HUES64 (cell line): ENCODE data around the gene LRRTM4.
"Not testable (repeated sequence)": the region's sequence is repeated elsewhere in the genome, so short reads cannot be mapped to it uniquely, and the experiment has no call there.

Experiments
- H3K27ac ChIP-seq: 2 replicates; pipeline ENCODE4 v1.7.0; 2013; ENCODE audit warnings: low read depth, low read length, inconsistent platforms
- H3K27me3 ChIP-seq: 2 replicates; pipeline ENCODE4 v1.6.1; 2013; ENCODE audit warnings: mild to moderate bottlenecking, low read length; ENCODE audit not compliant: insufficient read depth
- H3K36me3 ChIP-seq: 2 replicates; pipeline ENCODE4 v1.6.1; 2013; ENCODE audit warnings: mild to moderate bottlenecking, low read length; ENCODE audit not compliant: insufficient read depth
- H3K4me1 ChIP-seq: 2 replicates; pipeline ENCODE4 v1.6.1; 2013; ENCODE audit warnings: mild to moderate bottlenecking, low read length, moderate library complexity; ENCODE audit not compliant: insufficient read depth
- H3K4me3 ChIP-seq: 2 replicates; pipeline ENCODE4 v1.5.1; 2013; ENCODE audit warnings: mild to moderate bottlenecking, low read length, moderate library complexity
- H3K9ac ChIP-seq: 2 replicates; pipeline ENCODE4 v1.6.1; 2013; ENCODE audit warnings: mild to moderate bottlenecking, low read depth, low read length
- H3K9me3 ChIP-seq: 2 replicates; pipeline ENCODE4 v1.6.1; 2013; ENCODE audit warnings: low read depth, low read length; ENCODE audit not compliant: insufficient read depth
- WGBS: fragments of 150-250, 120-280 bp; methylation state at CpG from one replicate; pipeline ENCODE4 v1.1.7; 2013; ENCODE audit warnings: missing lambda C conversion rate; 5-methylcytosine and 5-hydroxymethylcytosine counted together

The LRRTM4 gene

GRCh38 chr2:77086478-77086877 lies 435.7 kb downstream of the LRRTM4 start:
- Histone ChIP-seq H3K9me3 (no peaks in the 10 kb centered on the region), H3K36me3 (peaks cover 5% of the 10 kb centered on the region), H3K4me1 (peaks cover 38% of the 10 kb centered on the region), H3K4me3 (peak overlapping the region; percentile 94; the same call in 1 of the 2 replicates), H3K27me3 (peaks cover 7% of the 10 kb centered on the region; the same call in 1 of the 2 replicates), H3K9ac (peak overlapping the region; percentile 27; the same call in 1 of the 2 replicates), H3K27ac (peak overlapping the region; percentile 88)
- 33% methylated on average over 8 of the region's 8 CpGs for WGBS

- Histone ChIP-seq H3K9ac (peak overlapping the region; percentile 27), H3K27me3 (peaks cover 7% of the 10 kb centered on the region; the same call in 1 of the 2 replicates), H3K4me1 (peaks cover 38% of the 10 kb centered on the region), H3K27ac (peak overlapping the region; percentile 88), H3K9me3 (no peaks in the 10 kb centered on the region), H3K36me3 (peaks cover 5% of the 10 kb centered on the region), H3K4me3 (peak overlapping the region; percentile 94; the same call in 1 of the 2 replicates)
- 71% methylated on average over 1 of the region's 2 CpGs for WGBS
These were observed 436.1 kb downstream of the LRRTM4 start for GRCh38 chr2:77086051-77086450.

- WGBS: 95% methylated on average over 3 of the region's 3 CpGs
- Histone ChIP-seq H3K9me3 (no peaks in the 10 kb centered on the region), H3K27ac (peak overlapping the region; percentile 88; the same call in 1 of the 2 replicates), H3K9ac (0 out of 2 replicates have a peak overlapping the region, but pooled peaks have one; percentile 27), H3K4me1 (peaks cover 43% of the 10 kb centered on the region), H3K27me3 (peaks cover 7% of the 10 kb centered on the region; the same call in 1 of the 2 replicates), H3K4me3 (no peak overlapping the region), H3K36me3 (peaks cover 3% of the 10 kb centered on the region)
These were observed 436.6 kb downstream of the LRRTM4 start for GRCh38 chr2:77085561-77085960.

- Histone ChIP-seq H3K9me3 (no peaks in the 10 kb centered on the region), H3K36me3 (no peaks in the 10 kb centered on the region), H3K4me1 (peaks cover 31% of the 10 kb centered on the region), H3K9ac (no peak overlapping the region), H3K4me3 (no peak overlapping the region), H3K27me3 (no peaks in the 10 kb centered on the region), H3K27ac (no peak overlapping the region)
- WGBS: 100% methylated on average over 2 of the region's 2 CpGs
These were observed 440.6 kb downstream of the LRRTM4 start for GRCh38 chr2:77081597-77081996.

- Histone ChIP-seq H3K27me3 (no peaks in the 10 kb centered on the region), H3K27ac (no peak overlapping the region), H3K4me1 (peaks cover 9% of the 10 kb centered on the region), H3K9me3 (0 out of 2 replicates have a peak, but pooled peaks cover 9% of the 10 kb centered on the region), H3K9ac (no peak overlapping the region), H3K36me3 (no peaks in the 10 kb centered on the region), H3K4me3 (no peak overlapping the region)
- WGBS: no CpG with 5 or more reads among the region's 1 CpG
These were observed 457.9 kb downstream of the LRRTM4 start for GRCh38 chr2:77064324-77064723.

GRCh38 chr2:77054938-77055337 lies 467.2 kb downstream of the LRRTM4 start:
- H3K27me3 ChIP-seq: no peaks in the 10 kb centered on the region
- 83% methylated on average over 2 of the region's 2 CpGs for WGBS
- no peak overlapping the region for H3K4me3 ChIP-seq
- H3K9me3 ChIP-seq: no peaks in the 10 kb centered on the region
- no peak overlapping the region for H3K27ac ChIP-seq
- H3K4me1 ChIP-seq: peaks cover 7% of the 10 kb centered on the region
- H3K36me3 ChIP-seq: no peaks in the 10 kb centered on the region
- no peak overlapping the region for H3K9ac ChIP-seq

- no peaks in the 10 kb centered on the region for H3K4me1 ChIP-seq
- H3K4me3 ChIP-seq: no peak overlapping the region
- H3K9ac ChIP-seq: no peak overlapping the region
- H3K27ac ChIP-seq: no peak overlapping the region
- H3K27me3 ChIP-seq: no peaks in the 10 kb centered on the region
- 82% methylated on average over 1 of the region's 1 CpG for WGBS
- peaks cover 5% of the 10 kb centered on the region; the same call in 1 of the 2 replicates for H3K9me3 ChIP-seq
- no peaks in the 10 kb centered on the region for H3K36me3 ChIP-seq
These were observed 475.8 kb downstream of the LRRTM4 start for GRCh38 chr2:77046339-77046738.

GRCh38 chr2:77045456-77045855 lies 476.7 kb downstream of the LRRTM4 start:
- not testable (repeated sequence) for H3K9ac ChIP-seq, H3K27me3 ChIP-seq, H3K27ac ChIP-seq, H3K9me3 ChIP-seq, H3K36me3 ChIP-seq, H3K4me3 ChIP-seq, H3K4me1 ChIP-seq
- whole genome bisulfite sequencing: 95% methylated on average over 2 of the region's 2 CpGs

GRCh38 chr2:77034445-77034844 lies 487.7 kb downstream of the LRRTM4 start:
- H3K27ac ChIP-seq: no peak overlapping the region
- no peak overlapping the region for H3K4me3 ChIP-seq
- no peaks in the 10 kb centered on the region for H3K27me3 ChIP-seq
- no peaks in the 10 kb centered on the region for H3K9me3 ChIP-seq
- no peak overlapping the region for H3K9ac ChIP-seq
- peaks cover 23% of the 10 kb centered on the region for H3K4me1 ChIP-seq
- WGBS: 82% methylated on average over 4 of the region's 4 CpGs
- no peaks in the 10 kb centered on the region for H3K36me3 ChIP-seq

GRCh38 chr2:77029237-77029636 lies 492.9 kb downstream of the LRRTM4 start:
- WGBS: 94% methylated on average over 5 of the region's 5 CpGs
- not testable (repeated sequence) for H3K36me3 ChIP-seq, H3K27me3 ChIP-seq, H3K9me3 ChIP-seq, H3K27ac ChIP-seq, H3K9ac ChIP-seq, H3K4me3 ChIP-seq, H3K4me1 ChIP-seq

GRCh38 chr2:77028032-77028600 lies 494.1 kb downstream of the LRRTM4 start:
- no peak overlapping the region for H3K4me3 ChIP-seq
- 97% methylated on average over 3 of the region's 3 CpGs for WGBS
- H3K4me1 ChIP-seq: no peaks in the 10 kb centered on the region; the same call in 1 of the 2 replicates
- H3K27ac ChIP-seq: no peak overlapping the region
- H3K9me3 ChIP-seq: no peaks in the 10 kb centered on the region
- H3K36me3 ChIP-seq: no peaks in the 10 kb centered on the region
- no peak overlapping the region for H3K9ac ChIP-seq
- H3K27me3 ChIP-seq: no peaks in the 10 kb centered on the region
